C4-2B (cell line): ENCODE data around the gene PNLDC1.

Experiments used
- ZFX ChIP-seq: fragments of 450-650 bp; IDR thresholded peaks from 2 replicates; pipeline ENCODE4 v1.6.1; 2017
- TF ChIP-seq, protein P1 (sequence below): fragments of 450-650 bp; conservative IDR thresholded peaks from 2 replicates; pipeline ENCODE4 v1.5.1; 2017; ENCODE audit warnings: mild to moderate bottlenecking

DNA sequence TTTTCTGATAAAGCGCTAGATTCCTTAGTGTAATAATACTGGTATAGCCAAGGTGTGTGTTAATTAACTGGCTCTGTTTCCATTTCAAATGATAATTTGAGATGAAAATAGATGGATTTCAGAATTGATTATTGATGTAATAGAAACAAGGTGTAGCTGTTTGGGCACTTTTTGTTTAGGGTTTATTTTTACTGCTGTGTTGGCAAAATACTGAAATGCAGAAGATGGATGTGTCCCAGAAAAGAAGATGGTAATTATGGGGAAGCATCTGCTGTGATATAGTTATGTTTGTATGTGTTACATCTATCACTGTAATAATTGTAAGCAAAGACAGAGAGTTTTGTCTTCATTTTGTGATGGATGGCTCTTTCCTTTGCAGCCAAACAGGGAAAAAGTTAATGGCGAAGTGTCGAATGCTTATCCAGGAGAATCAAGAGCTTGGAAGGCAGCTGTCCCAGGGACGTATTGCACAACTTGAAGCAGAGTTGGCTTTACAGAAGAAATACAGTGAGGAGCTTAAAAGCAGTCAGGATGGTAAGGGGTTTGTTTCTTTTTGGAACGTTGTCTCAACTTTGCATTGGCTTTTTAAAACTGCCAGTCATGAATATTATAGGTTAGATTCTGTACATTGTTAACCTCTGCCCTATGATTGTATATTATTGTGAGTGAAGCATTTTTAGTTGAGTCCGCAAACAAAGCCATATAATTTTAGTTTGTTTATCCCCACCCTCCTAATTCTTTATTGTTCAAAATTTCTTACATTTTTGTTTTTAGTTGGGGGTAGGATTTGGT, 46.8 kb upstream of the PNLDC1 start:
- TF ChIP-seq, protein P1, sequence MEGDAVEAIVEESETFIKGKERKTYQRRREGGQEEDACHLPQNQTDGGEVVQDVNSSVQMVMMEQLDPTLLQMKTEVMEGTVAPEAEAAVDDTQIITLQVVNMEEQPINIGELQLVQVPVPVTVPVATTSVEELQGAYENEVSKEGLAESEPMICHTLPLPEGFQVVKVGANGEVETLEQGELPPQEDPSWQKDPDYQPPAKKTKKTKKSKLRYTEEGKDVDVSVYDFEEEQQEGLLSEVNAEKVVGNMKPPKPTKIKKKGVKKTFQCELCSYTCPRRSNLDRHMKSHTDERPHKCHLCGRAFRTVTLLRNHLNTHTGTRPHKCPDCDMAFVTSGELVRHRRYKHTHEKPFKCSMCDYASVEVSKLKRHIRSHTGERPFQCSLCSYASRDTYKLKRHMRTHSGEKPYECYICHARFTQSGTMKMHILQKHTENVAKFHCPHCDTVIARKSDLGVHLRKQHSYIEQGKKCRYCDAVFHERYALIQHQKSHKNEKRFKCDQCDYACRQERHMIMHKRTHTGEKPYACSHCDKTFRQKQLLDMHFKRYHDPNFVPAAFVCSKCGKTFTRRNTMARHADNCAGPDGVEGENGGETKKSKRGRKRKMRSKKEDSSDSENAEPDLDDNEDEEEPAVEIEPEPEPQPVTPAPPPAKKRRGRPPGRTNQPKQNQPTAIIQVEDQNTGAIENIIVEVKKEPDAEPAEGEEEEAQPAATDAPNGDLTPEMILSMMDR = no peak
- no peak for TF ChIP-seq ZFX
